Liver (tissue), 9 donors: ENCODE data around the gene ABCC8. TPM values are rescaled to one million over a fixed set of nuclear protein-coding genes. Genes with fewer than 3 reads are reported as not detected.

Experiments
- DNase-seq: peaks from one replicate; pipeline ENCODE4 v3.0.0-alpha.2; 2017; ENCODE audit warnings: low spot score
- H3K27ac ChIP-seq, 2 donors: one replicate each; pipeline ENCODE4 v1.7.0; 2013; ENCODE audit warnings: inconsistent platforms in 2 of 2, low read length in 2 of 2, control low read depth in 1 of 2, low read depth in 1 of 2, mild to moderate bottlenecking in 1 of 2
- H3K27me3 ChIP-seq, 4 donors: one replicate each; pipeline versions ENCODE4 v1.6.1 to v1.7.0; 2013; ENCODE audit warnings: low read length in 3 of 4, inconsistent platforms in 1 of 4, mild to moderate bottlenecking in 1 of 4, moderate library complexity in 1 of 4; ENCODE audit not compliant: control insufficient read depth in 4 of 4, insufficient read depth in 4 of 4
- H3K36me3 ChIP-seq, 4 donors: one replicate each; pipeline versions ENCODE4 v1.6.1 to v1.7.0; 2013; ENCODE audit warnings: low read length in 3 of 4, mild to moderate bottlenecking in 3 of 4, low read depth in 1 of 4, moderate library complexity in 1 of 4; ENCODE audit not compliant: control insufficient read depth in 4 of 4, insufficient read depth in 3 of 4
- H3K4me1 ChIP-seq, 4 donors: one replicate each; pipeline versions ENCODE4 v1.6.1 to v1.7.0; 2013; ENCODE audit warnings: low read length in 3 of 4, mild to moderate bottlenecking in 3 of 4, moderate library complexity in 1 of 4; ENCODE audit not compliant: control insufficient read depth in 4 of 4, insufficient read depth in 4 of 4
- H3K4me3 ChIP-seq, 3 donors: one replicate each; pipeline versions ENCODE4 v1.6.1 to v1.7.0; 2013; ENCODE audit warnings: low read length in 3 of 3, control low read depth in 1 of 3, low read depth in 1 of 3, mild to moderate bottlenecking in 1 of 3
- H3K9ac ChIP-seq, 2 donors: one replicate each; pipeline ENCODE4 v1.7.0; 2013; ENCODE audit warnings: low read length in 2 of 2, mild to moderate bottlenecking in 2 of 2, moderate library complexity in 2 of 2, control low read depth in 1 of 2, low read depth in 1 of 2
- H3K9me3 ChIP-seq, 4 donors: one replicate each; pipeline versions ENCODE4 v1.6.1 to v1.7.0; 2013; ENCODE audit warnings: low read length in 3 of 4; ENCODE audit not compliant: control insufficient read depth in 4 of 4
- ATF3 ChIP-seq: IDR thresholded peaks from 2 replicates; pipeline ENCODE4 v1.6.1; 2016; ENCODE audit warnings: antibody characterized with exemption
- CTCF ChIP-seq: fragments of 150-350 bp; IDR thresholded peaks from 2 replicates; pipeline ENCODE4 v1.5.1; 2017; ENCODE audit warnings: improper control_type of control experiment, low read depth, low read length; ENCODE audit not compliant: missing input control
- EGR1 ChIP-seq, 2 donors: IDR thresholded peaks; 2 replicates each; pipeline ENCODE4 v1.6.1; 2016 to 2018; ENCODE audit warnings: antibody characterized with exemption in 2 of 2, low read depth in 2 of 2
- FOXA1 ChIP-seq: IDR thresholded peaks from 2 replicates; pipeline ENCODE4 v1.6.1; 2016; ENCODE audit warnings: antibody characterized with exemption
- FOXA2 ChIP-seq: IDR thresholded peaks from 2 replicates; pipeline ENCODE4 v1.6.1; 2016; ENCODE audit warnings: antibody characterized with exemption
- GABPA ChIP-seq, 2 donors: IDR thresholded peaks in 1 of 2; conservative IDR thresholded peaks in 1 of 2; 2 replicates each; pipeline ENCODE4 v1.6.1; 2016; ENCODE audit warnings: antibody characterized with exemption in 2 of 2, mild to moderate bottlenecking in 1 of 2, moderate library complexity in 1 of 2
- HNF4A ChIP-seq, 2 donors: conservative IDR thresholded peaks; 2 replicates each; pipeline ENCODE4 v1.6.1; 2016; ENCODE audit warnings: antibody characterized with exemption in 2 of 2, mild to moderate bottlenecking in 2 of 2
- HNF4G ChIP-seq: IDR thresholded peaks from 2 replicates; pipeline ENCODE4 v1.6.1; 2016; ENCODE audit warnings: antibody characterized with exemption
- JUND ChIP-seq, 2 donors: IDR thresholded peaks; 2 replicates each; pipeline ENCODE4 v1.6.1; 2016; ENCODE audit warnings: antibody characterized with exemption in 2 of 2
- MAX ChIP-seq: IDR thresholded peaks from 2 replicates; pipeline ENCODE4 v1.6.1; 2016; ENCODE audit warnings: antibody characterized with exemption
- RAD21 ChIP-seq, 2 donors: IDR thresholded peaks; 2 replicates each; pipeline ENCODE4 v1.6.1; 2016; ENCODE audit warnings: antibody characterized with exemption in 2 of 2, mild to moderate bottlenecking in 2 of 2
- RXRA ChIP-seq, 2 donors: IDR thresholded peaks; 2 replicates each; pipeline ENCODE4 v1.6.1; 2017 to 2018; ENCODE audit warnings: antibody characterized with exemption in 2 of 2, mild to moderate bottlenecking in 1 of 2
- SP1 ChIP-seq: IDR thresholded peaks from 2 replicates; pipeline ENCODE4 v1.6.1; 2018; ENCODE audit warnings: antibody characterized with exemption, mild to moderate bottlenecking
- TAF1 ChIP-seq: conservative IDR thresholded peaks from 2 replicates; pipeline ENCODE4 v1.6.1; 2016; ENCODE audit warnings: antibody characterized with exemption, mild to moderate bottlenecking
- YY1 ChIP-seq: IDR thresholded peaks from 2 replicates; pipeline ENCODE4 v1.6.1; 2016; ENCODE audit warnings: antibody characterized with exemption, mild to moderate bottlenecking
- ZBTB33 ChIP-seq: IDR thresholded peaks from 2 replicates; pipeline ENCODE4 v1.6.1; 2016; ENCODE audit warnings: antibody characterized with exemption
- WGBS: extraction: QIAGEN DNeasy Blood & Tissue Kit; methylation state at CpG from one replicate; pipeline ENCODE4 v1.1.7; 2013; 5-methylcytosine and 5-hydroxymethylcytosine counted together
- polyA plus RNA-seq, 2 donors: library from polyadenylated mRNA; stranded (reverse) in 1 of 2; unstranded in 1 of 2; fragments of 200-250 nt in 1 of 2; fragments of >200 nt in 1 of 2; fragmentation: Nextera tagmentation in 1 of 2; extraction: Ambion mirVana in 1 of 2; gene quantifications; one replicate each; pipeline versions ENCODE4 v1.2.1 to v1.2.3, GENCODE V29; 2013 to 2015
- total RNA-seq, 2 donors: library from RNA; depleted of rRNA; stranded (reverse); fragments of >200 nt; gene quantifications; one replicate each; pipeline ENCODE4 v1.2.3, GENCODE V29; 2014
- donor health status: healthy.
- donor health status: healthy.
- donor health status: healthy.
- donor health status: healthy.
- donor health status: healthy.

ABCC8 gene
- total and polyA plus RNA-seq, 4 donors = 0.16 to 0.25 TPM; not detected in 2

- Histone ChIP-seq H3K9me3 (peaks cover 0 to 2% (median 0%) of the 10 kb centered on the region in 4 donors), H3K9ac (no peak overlapping the region), H3K4me3 (no peak overlapping the region), H3K27ac (no peak overlapping the region), H3K4me1 (peaks cover 0 to 8% (median under 1%) of the 10 kb centered on the region in 4 donors), H3K27me3 (peaks cover 0 to 2% (median 2%) of the 10 kb centered on the region in 4 donors), H3K36me3 (no peaks in the 10 kb centered on the region)
- DNase-seq = no peak
- WGBS = 34% methylated on average over 14 of the region's 14 CpGs
- TF ChIP-seq HNF4A (conservative IDR thresholded peaks at IDR 0.05) (no peak), RAD21 (IDR thresholded peaks at IDR 0.05) (peak in 1 of 2 donors; percentile 16), GABPA (IDR thresholded peaks at IDR 0.05 in 1 of 2, conservative IDR thresholded peaks at IDR 0.05 in 1 of 2) (no peak), JUND (IDR thresholded peaks at IDR 0.05) (no peak), CTCF (no peak), ATF3 (no peak), ZBTB33 (no peak)
These were observed 2.9 kb upstream of the ABCC8 start for GRCh38 chr11:17479284-17480214.

GRCh38 chr11:17478070-17478469, 1.4 kb upstream of the ABCC8 start:
- no peak overlapping the region for H3K9ac ChIP-seq
- no peaks in the 10 kb centered on the region for H3K9me3 ChIP-seq
- no peak for DNase-seq
- H3K4me3 ChIP-seq = no peak overlapping the region
- H3K27ac ChIP-seq = no peak overlapping the region
- WGBS = 44% methylated on average over 6 of the region's 6 CpGs
- no peak for TF ChIP-seq YY1
- no peak for TF ChIP-seq HNF4G
- no peak for TF ChIP-seq FOXA1
- peaks cover 0 to 8% (median under 1%) of the 10 kb centered on the region in 4 donors for H3K4me1 ChIP-seq
- H3K27me3 ChIP-seq = peaks cover 0 to 2% (median 2%) of the 10 kb centered on the region in 4 donors
- H3K36me3 ChIP-seq = no peaks in the 10 kb centered on the region

GRCh38 chr11:17477361-17477760, 716 bp upstream of the ABCC8 start:
- Histone ChIP-seq H3K36me3 (no peaks in the 10 kb centered on the region), H3K9ac (no peak overlapping the region), H3K4me3 (no peak overlapping the region), H3K27me3 (peaks cover 0 to 2% (median 2%) of the 10 kb centered on the region in 4 donors), H3K27ac (no peak overlapping the region), H3K9me3 (no peaks in the 10 kb centered on the region), H3K4me1 (peaks cover 0 to 8% (median under 1%) of the 10 kb centered on the region in 4 donors)
- TF ChIP-seq RXRA (IDR thresholded peaks at IDR 0.05) (no peak), TAF1 (no peak), GABPA (IDR thresholded peaks at IDR 0.05 in 1 of 2, conservative IDR thresholded peaks at IDR 0.05 in 1 of 2) (no peak), HNF4G (no peak), JUND (IDR thresholded peaks at IDR 0.05) (no peak), EGR1 (IDR thresholded peaks at IDR 0.05; ENCODE audit: low read depth in 2 of 2) (no peak), HNF4A (conservative IDR thresholded peaks at IDR 0.05) (no peak), FOXA1 (no peak), MAX (no peak), ZBTB33 (no peak), SP1 (no peak), FOXA2 (no peak)
- WGBS = 37% methylated on average over 6 of the region's 6 CpGs
- DNase-seq = no peak
